ENCODE data around the gene ZBTB8B. TPM values are rescaled to one million over a fixed set of nuclear protein-coding genes. Genes with fewer than 3 reads are reported as not detected.
"Not testable (repeated sequence)": the region's sequence is repeated elsewhere in the genome, so short reads cannot be mapped to it uniquely, and the experiment has no call there.

The ZBTB8B gene
- total RNA-seq, 1 donor from 2014 or later, result not detected

DNA sequence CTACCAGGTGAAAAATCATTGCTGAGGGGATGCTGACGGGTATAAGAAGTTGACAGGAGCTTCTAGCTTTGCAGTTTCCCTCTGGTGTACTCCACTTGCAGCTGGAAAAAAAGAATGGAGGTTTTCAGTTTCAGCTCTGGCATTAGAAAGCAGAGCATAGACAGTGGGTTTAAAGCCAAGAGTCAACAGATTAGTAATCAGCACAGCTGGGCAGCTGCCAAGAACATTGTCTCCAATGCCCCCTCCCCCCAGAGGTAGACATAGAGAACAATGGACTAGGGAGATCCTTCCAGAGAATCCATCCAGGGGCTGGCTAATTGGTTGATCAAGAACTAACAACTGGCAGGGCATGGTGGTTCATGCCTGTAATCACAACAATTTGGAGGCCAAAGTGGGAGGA lies 10.1 kb upstream of the ZBTB8B start:
- Histone ChIP-seq H3K27me3 (no peaks in the 10 kb centered on the region), H3K9me3 (peaks cover 10% of the 10 kb centered on the region), H3K4me3 (no peak overlapping the region), H3K27ac (no peak overlapping the region), H3K4me1 (no peaks in the 10 kb centered on the region), H3K36me3 (no peaks in the 10 kb centered on the region)
- TF ChIP-seq, protein P1, sequence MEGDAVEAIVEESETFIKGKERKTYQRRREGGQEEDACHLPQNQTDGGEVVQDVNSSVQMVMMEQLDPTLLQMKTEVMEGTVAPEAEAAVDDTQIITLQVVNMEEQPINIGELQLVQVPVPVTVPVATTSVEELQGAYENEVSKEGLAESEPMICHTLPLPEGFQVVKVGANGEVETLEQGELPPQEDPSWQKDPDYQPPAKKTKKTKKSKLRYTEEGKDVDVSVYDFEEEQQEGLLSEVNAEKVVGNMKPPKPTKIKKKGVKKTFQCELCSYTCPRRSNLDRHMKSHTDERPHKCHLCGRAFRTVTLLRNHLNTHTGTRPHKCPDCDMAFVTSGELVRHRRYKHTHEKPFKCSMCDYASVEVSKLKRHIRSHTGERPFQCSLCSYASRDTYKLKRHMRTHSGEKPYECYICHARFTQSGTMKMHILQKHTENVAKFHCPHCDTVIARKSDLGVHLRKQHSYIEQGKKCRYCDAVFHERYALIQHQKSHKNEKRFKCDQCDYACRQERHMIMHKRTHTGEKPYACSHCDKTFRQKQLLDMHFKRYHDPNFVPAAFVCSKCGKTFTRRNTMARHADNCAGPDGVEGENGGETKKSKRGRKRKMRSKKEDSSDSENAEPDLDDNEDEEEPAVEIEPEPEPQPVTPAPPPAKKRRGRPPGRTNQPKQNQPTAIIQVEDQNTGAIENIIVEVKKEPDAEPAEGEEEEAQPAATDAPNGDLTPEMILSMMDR (IDR thresholded peaks at IDR 0.05), result no peak
- DNase-seq (no peak), ATAC-seq (no peak)
- intact Hi-C loops (cut with DNase I), result no loop called here

DNA sequence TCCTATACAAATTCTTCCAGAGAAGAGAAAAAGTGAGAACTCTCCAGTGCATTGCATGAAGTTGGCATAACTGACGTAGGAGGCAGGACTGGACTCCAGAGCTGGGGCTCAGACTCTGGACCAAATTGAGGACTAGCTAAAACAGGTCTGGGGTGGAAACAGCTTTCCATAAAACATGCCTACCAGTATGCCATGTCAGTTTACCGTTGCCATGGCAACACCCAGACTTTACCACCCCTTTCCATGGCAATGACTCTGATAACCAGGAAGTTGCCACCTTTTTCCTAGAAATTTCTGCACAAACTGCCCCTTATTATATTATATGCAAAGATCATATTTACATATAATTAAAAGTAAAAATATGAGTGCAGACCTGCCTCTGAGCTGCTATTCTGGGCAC lies 8.9 kb upstream of the ZBTB8B start:
- Histone ChIP-seq H3K36me3 (no peaks in the 10 kb centered on the region), H3K9me3 (peaks cover 10% of the 10 kb centered on the region), H3K27me3 (no peaks in the 10 kb centered on the region), H3K4me3 (no peak overlapping the region), H3K27ac (no peak overlapping the region), H3K4me1 (no peaks in the 10 kb centered on the region)
- DNase-seq, result no peak
- intact Hi-C loops (cut with DNase I), result no loop called here
- no peak for ATAC-seq
- TF ChIP-seq, protein P1 (IDR thresholded peaks at IDR 0.05), result no peak

GRCh38 chr1:32458798-32459197 lies 6.1 kb upstream of the ZBTB8B start:
- H3K36me3 ChIP-seq; H3K4me1 ChIP-seq; H3K4me3 ChIP-seq; H3K27ac ChIP-seq; intact Hi-C loops (cut with DNase I); ATAC-seq; DNase-seq; H3K27me3 ChIP-seq: not testable (repeated sequence)
- peaks cover 10% of the 10 kb centered on the region for H3K9me3 ChIP-seq

DNA sequence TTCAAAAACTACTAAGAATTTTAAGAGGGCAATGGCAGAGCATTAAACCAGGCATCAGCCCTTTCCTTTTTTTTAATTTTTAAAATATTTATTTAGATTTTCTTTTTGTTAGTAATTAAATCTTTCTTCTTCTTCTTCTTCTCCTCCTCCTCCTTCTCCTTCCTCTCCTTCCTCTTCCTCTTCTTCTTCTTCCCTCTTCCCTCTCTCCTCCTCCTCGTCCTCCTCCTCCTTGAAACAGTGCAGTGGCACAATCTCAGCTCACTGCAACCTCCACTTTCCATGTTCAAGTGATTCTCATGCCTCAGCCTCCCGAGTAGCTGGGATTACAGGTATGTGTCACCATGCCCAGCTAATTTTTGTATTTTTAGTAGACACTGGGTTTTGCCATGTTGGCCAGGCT lies 1.9 kb upstream of the ZBTB8B start:
- intact Hi-C loops (cut with DNase I); H3K27ac ChIP-seq; ATAC-seq; H3K4me3 ChIP-seq; H3K36me3 ChIP-seq; DNase-seq: not testable (repeated sequence)
- H3K9me3 ChIP-seq, result peaks cover 10% of the 10 kb centered on the region
- H3K27me3 ChIP-seq, result peaks cover 37% of the 10 kb centered on the region
- H3K4me1 ChIP-seq, result peaks cover 15% of the 10 kb centered on the region

GRCh38 chr1:32464191-32464715 lies 619 bp upstream of the ZBTB8B start:
- Histone ChIP-seq H3K27me3 (peaks cover 37% of the 10 kb centered on the region), H3K4me1 (peaks cover 15% of the 10 kb centered on the region), H3K36me3 (no peaks in the 10 kb centered on the region), H3K4me3 (peak overlapping the region; percentile 48), H3K9me3 (peaks cover under 1% of the 10 kb centered on the region), H3K27ac (no peak overlapping the region)
- no peak for DNase-seq
- peak; percentile 20 for ATAC-seq
- TF ChIP-seq, protein P1 (IDR thresholded peaks at IDR 0.05), result no peak
- intact Hi-C loops (cut with DNase I), result no loop called here

GRCh38 chr1:32465578-32465933 lies 684 bp downstream of the ZBTB8B start:
- Histone ChIP-seq H3K4me3 (peak overlapping the region; percentile 48), H3K9me3 (no peaks in the 10 kb centered on the region), H3K4me1 (peaks cover 15% of the 10 kb centered on the region), H3K27me3 (peaks cover 37% of the 10 kb centered on the region), H3K36me3 (no peaks in the 10 kb centered on the region), H3K27ac (no peak overlapping the region)
- ATAC-seq (no peak), DNase-seq (no peak)
- intact Hi-C loops (cut with DNase I), result no loop called here
- TF ChIP-seq, protein P1 (IDR thresholded peaks at IDR 0.05), result no peak

DNA sequence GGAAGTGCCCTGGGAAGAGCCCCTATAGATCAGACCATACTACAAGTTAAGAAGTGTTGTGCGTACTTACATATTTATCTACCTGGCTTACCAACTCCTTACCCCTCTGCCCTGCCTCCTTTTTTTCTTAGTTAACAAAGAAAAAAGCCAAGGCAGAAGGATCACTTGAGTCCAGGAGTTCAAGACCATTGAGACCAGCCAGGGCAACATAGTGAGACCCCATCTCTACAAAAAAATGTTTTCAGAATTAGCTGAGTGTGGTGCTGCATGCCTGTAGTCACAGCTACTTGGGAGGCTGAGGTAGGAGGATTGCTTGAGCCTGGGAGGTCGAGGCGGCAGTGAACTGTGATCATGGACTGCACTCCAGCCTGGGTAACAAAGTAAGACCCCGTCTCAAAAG lies 1.9 kb downstream of the ZBTB8B start:
- peaks cover 15% of the 10 kb centered on the region for H3K4me1 ChIP-seq
- H3K27me3 ChIP-seq, result peaks cover 42% of the 10 kb centered on the region
- H3K27ac ChIP-seq, result no peak overlapping the region
- no peak overlapping the region for H3K4me3 ChIP-seq
- ATAC-seq, result no peak
- H3K36me3 ChIP-seq, result no peaks in the 10 kb centered on the region
- H3K9me3 ChIP-seq, result no peaks in the 10 kb centered on the region
- DNase-seq, result no peak
- TF ChIP-seq, protein P1 (IDR thresholded peaks at IDR 0.05), result no peak
- intact Hi-C loops (cut with DNase I), result no loop called here
